ENCODE data around the gene ANO3.

Gene ANO3

DNA sequence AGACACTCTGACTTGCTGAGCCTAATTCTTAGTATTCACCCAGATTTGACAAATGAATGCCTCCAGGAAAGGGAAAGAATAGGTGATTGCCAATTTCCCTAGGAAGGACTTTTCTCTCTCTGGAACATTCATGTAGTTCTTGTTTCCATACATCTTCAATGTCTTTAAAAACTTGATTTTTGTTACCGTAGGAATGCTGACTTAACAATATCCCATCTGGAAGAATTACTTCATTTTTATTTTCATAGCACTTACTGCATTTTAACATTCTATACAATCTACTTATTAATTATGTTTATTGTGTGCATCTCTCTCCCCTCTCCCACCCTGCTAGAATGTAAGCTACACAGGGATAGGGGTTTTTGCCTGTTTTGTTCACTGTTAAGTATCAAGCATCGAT, 323.4 kb downstream of the ANO3 start:
- Histone ChIP-seq H3K9me3 (ENCODE audit: control insufficient read depth, insufficient read depth, low read length) (no peaks in the 10 kb centered on the region), H3K9ac (ENCODE audit: low read depth, low read length) (no peak overlapping the region), H3K36me3 (ENCODE audit: control insufficient read depth, insufficient read depth, low read length) (no peaks in the 10 kb centered on the region), H3K4me1 (ENCODE audit: control insufficient read depth, insufficient read depth, low read length) (no peaks in the 10 kb centered on the region), H3K4me3 (ENCODE audit: low read depth, low read length) (no peak overlapping the region), H3K27me3 (ENCODE audit: control insufficient read depth, insufficient read depth, low read length) (no peaks in the 10 kb centered on the region)

- no peaks in the 10 kb centered on the region for H3K36me3 ChIP-seq (ENCODE audit: control insufficient read depth, insufficient read depth, low read length)
- no peak overlapping the region for H3K4me3 ChIP-seq (ENCODE audit: low read depth, low read length)
- no peak overlapping the region for H3K9ac ChIP-seq (ENCODE audit: low read depth, low read length)
- no peaks in the 10 kb centered on the region for H3K27me3 ChIP-seq (ENCODE audit: control insufficient read depth, insufficient read depth, low read length)
- no peaks in the 10 kb centered on the region for H3K9me3 ChIP-seq (ENCODE audit: control insufficient read depth, insufficient read depth, low read length)
- no peaks in the 10 kb centered on the region for H3K4me1 ChIP-seq (ENCODE audit: control insufficient read depth, insufficient read depth, low read length)
These were observed 331.0 kb downstream of the ANO3 start for GRCh38 chr11:26662916-26663315.

- H3K27me3 ChIP-seq (ENCODE audit: control insufficient read depth, insufficient read depth, low read length), result no peaks in the 10 kb centered on the region
- no peaks in the 10 kb centered on the region for H3K9me3 ChIP-seq (ENCODE audit: control insufficient read depth, insufficient read depth, low read length)
- no peaks in the 10 kb centered on the region for H3K36me3 ChIP-seq (ENCODE audit: control insufficient read depth, insufficient read depth, low read length)
- no peak overlapping the region for H3K9ac ChIP-seq (ENCODE audit: low read depth, low read length)
- no peaks in the 10 kb centered on the region for H3K4me1 ChIP-seq (ENCODE audit: control insufficient read depth, insufficient read depth, low read length)
- no peak overlapping the region for H3K4me3 ChIP-seq (ENCODE audit: low read depth, low read length)
These were observed 333.1 kb downstream of the ANO3 start for GRCh38 chr11:26665036-26665435.

DNA sequence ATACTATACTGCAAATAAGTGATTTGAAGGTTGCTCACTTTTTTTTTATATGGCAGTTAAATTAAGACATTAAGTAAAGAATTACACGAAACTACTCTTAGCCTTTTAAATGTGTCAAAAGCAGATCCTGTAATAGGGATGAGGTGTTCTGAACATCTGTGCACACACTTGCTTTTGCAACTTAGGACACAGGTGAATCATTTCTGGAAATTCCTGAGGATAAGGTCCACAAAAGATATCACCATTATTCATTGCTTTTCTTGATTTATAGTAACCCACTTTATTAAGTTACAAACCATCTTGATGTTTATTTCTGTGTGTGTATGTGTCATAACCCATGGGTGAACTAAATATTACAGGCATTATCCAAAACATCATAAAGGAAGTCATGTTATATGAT, 334.0 kb downstream of the ANO3 start:
- no peaks in the 10 kb centered on the region for H3K9me3 ChIP-seq (ENCODE audit: control insufficient read depth, insufficient read depth, low read length)
- no peaks in the 10 kb centered on the region for H3K4me1 ChIP-seq (ENCODE audit: control insufficient read depth, insufficient read depth, low read length)
- no peak overlapping the region for H3K9ac ChIP-seq (ENCODE audit: low read depth, low read length)
- no peaks in the 10 kb centered on the region for H3K27me3 ChIP-seq (ENCODE audit: control insufficient read depth, insufficient read depth, low read length)
- no peaks in the 10 kb centered on the region for H3K36me3 ChIP-seq (ENCODE audit: control insufficient read depth, insufficient read depth, low read length)
- H3K4me3 ChIP-seq (ENCODE audit: low read depth, low read length), result no peak overlapping the region

DNA sequence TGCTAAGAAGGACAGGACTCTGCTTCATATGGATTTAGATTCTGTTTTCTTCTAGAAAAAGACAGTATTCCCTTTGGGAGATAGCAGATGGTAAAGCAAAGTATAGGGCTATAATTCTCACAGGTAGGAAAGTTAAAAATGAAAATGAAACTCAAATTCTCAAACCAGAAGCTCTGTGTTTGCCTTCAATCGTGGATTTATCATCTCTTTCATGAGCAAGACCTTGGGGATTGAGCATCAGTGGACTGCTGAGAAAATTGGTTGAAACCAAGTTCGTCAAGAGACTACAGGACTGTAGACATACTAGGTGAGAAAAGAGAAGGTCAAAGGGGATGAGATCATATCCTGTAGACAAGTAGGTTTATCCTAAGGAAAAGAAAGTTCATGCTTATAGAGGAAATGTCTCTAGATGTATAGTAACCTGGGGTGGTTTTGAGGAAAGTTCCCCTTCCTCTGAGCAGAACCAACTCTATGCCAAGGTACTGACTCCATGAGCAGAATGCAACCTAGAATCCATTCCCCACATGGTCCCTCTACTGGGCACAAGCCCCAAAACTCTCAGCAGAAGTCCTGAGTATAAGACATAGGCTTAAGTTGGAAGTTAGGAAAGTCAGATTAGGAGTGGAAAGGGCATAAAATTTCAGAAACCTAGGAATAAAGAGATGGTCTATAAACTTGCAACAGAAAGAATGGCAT, 343.5 kb downstream of the ANO3 start:
- Histone ChIP-seq H3K36me3 (ENCODE audit: control insufficient read depth, insufficient read depth, low read length) (no peaks in the 10 kb centered on the region), H3K4me3 (ENCODE audit: low read depth, low read length) (no peak overlapping the region), H3K27me3 (ENCODE audit: control insufficient read depth, insufficient read depth, low read length) (no peaks in the 10 kb centered on the region), H3K4me1 (ENCODE audit: control insufficient read depth, insufficient read depth, low read length) (no peaks in the 10 kb centered on the region), H3K9me3 (ENCODE audit: control insufficient read depth, insufficient read depth, low read length) (no peaks in the 10 kb centered on the region), H3K9ac (ENCODE audit: low read depth, low read length) (no peak overlapping the region)

- H3K9ac ChIP-seq (ENCODE audit: low read depth, low read length), result no peak overlapping the region
- H3K27me3 ChIP-seq (ENCODE audit: control insufficient read depth, insufficient read depth, low read length), result no peaks in the 10 kb centered on the region
- H3K4me3 ChIP-seq (ENCODE audit: low read depth, low read length), result no peak overlapping the region
- H3K9me3 ChIP-seq (ENCODE audit: control insufficient read depth, insufficient read depth, low read length), result no peaks in the 10 kb centered on the region
- no peaks in the 10 kb centered on the region for H3K36me3 ChIP-seq (ENCODE audit: control insufficient read depth, insufficient read depth, low read length)
- no peaks in the 10 kb centered on the region for H3K4me1 ChIP-seq (ENCODE audit: control insufficient read depth, insufficient read depth, low read length)
These were observed 344.7 kb downstream of the ANO3 start for GRCh38 chr11:26676641-26677040.

DNA sequence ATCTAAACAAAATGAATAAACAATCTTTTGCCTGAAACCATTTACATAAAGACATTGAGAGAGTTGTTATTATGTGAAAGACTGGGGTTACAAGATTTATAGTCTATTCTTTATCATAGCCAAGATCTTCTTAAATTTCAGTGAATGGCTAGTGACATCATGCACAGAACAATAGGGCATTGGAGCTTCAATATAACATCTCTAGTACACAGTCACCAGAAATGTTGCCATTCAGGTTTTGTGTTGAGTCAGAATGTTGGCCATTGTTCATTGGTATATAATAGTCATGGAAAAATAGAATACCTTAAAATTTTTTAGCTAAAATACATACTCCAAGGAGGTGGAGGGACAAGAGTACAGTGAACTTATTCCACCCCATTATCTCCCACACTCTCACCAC, 345.6 kb downstream of the ANO3 start:
- no peak overlapping the region for H3K9ac ChIP-seq (ENCODE audit: low read depth, low read length)

GRCh38 chr11:26687351-26687750, 355.4 kb downstream of the ANO3 start:
- H3K9ac ChIP-seq (ENCODE audit: low read depth, low read length), result no peak overlapping the region
- H3K4me3 ChIP-seq (ENCODE audit: low read depth, low read length), result no peak overlapping the region
- no peaks in the 10 kb centered on the region for H3K4me1 ChIP-seq (ENCODE audit: control insufficient read depth, insufficient read depth, low read length)
- H3K36me3 ChIP-seq (ENCODE audit: control insufficient read depth, insufficient read depth, low read length), result no peaks in the 10 kb centered on the region
- no peaks in the 10 kb centered on the region for H3K9me3 ChIP-seq (ENCODE audit: control insufficient read depth, insufficient read depth, low read length)
- H3K27me3 ChIP-seq (ENCODE audit: control insufficient read depth, insufficient read depth, low read length), result no peaks in the 10 kb centered on the region

More for the DNA sequence above, 345.6 kb downstream of the ANO3 start:
- Histone ChIP-seq H3K36me3 (ENCODE audit: control insufficient read depth, insufficient read depth, low read length) (no peaks in the 10 kb centered on the region), H3K9me3 (ENCODE audit: control insufficient read depth, insufficient read depth, low read length) (no peaks in the 10 kb centered on the region), H3K4me3 (ENCODE audit: low read depth, low read length) (no peak overlapping the region), H3K27me3 (ENCODE audit: control insufficient read depth, insufficient read depth, low read length) (no peaks in the 10 kb centered on the region), H3K4me1 (ENCODE audit: control insufficient read depth, insufficient read depth, low read length) (no peaks in the 10 kb centered on the region)

- H3K4me3 ChIP-seq (ENCODE audit: low read depth, low read length), result no peak overlapping the region
- no peaks in the 10 kb centered on the region for H3K4me1 ChIP-seq (ENCODE audit: control insufficient read depth, insufficient read depth, low read length)
- H3K27me3 ChIP-seq (ENCODE audit: control insufficient read depth, insufficient read depth, low read length), result no peaks in the 10 kb centered on the region
- no peaks in the 10 kb centered on the region for H3K36me3 ChIP-seq (ENCODE audit: control insufficient read depth, insufficient read depth, low read length)
- no peak overlapping the region for H3K9ac ChIP-seq (ENCODE audit: low read depth, low read length)
- H3K9me3 ChIP-seq (ENCODE audit: control insufficient read depth, insufficient read depth, low read length), result no peaks in the 10 kb centered on the region
These were observed 356.8 kb downstream of the ANO3 start for GRCh38 chr11:26688701-26689100.

DNA sequence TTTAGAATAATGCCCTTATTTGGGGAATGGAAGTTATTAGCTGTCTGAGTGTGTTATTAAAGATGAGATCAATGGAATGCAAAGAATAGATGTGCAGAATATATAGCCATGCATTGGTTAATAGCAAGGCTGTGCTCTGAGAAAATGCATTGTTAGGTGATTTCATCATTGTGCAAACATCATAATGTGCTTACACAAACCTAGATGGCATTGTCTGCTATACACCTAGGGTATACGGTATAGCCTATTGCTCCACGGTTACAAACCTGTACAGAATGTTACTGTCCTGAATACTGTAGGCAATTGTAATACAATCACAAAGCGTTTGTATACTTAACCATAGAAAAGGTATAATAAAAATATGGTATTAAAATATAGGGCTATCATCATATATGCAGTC, 364.4 kb downstream of the ANO3 start:
- no peaks in the 10 kb centered on the region for H3K9me3 ChIP-seq (ENCODE audit: control insufficient read depth, insufficient read depth, low read length)
- H3K36me3 ChIP-seq (ENCODE audit: control insufficient read depth, insufficient read depth, low read length), result no peaks in the 10 kb centered on the region
- peaks cover 4% of the 10 kb centered on the region for H3K4me1 ChIP-seq (ENCODE audit: control insufficient read depth, insufficient read depth, low read length)
- H3K27me3 ChIP-seq (ENCODE audit: control insufficient read depth, insufficient read depth, low read length), result no peaks in the 10 kb centered on the region
- no peak overlapping the region for H3K9ac ChIP-seq (ENCODE audit: low read depth, low read length)
- H3K4me3 ChIP-seq (ENCODE audit: low read depth, low read length), result no peak overlapping the region

DNA sequence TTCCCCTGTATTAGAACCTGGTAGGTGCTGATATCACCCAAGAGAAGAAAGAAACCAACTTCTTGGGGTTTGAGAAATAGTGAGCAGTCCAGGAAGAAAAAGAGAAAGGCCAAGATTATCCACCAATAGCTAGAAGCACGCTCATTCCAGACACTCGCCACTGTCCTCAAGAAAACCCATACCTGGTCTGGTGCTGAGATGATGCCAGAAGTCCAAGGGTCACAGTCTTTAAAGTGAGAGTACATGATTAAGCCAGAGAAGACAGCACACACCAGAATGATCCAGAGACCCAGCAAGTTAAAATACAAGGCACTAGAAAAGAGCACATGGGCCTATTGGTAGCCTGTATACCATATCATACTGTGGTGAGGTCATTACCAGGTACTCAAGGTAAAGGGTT, 366.3 kb downstream of the ANO3 start:
- no peaks in the 10 kb centered on the region for H3K9me3 ChIP-seq (ENCODE audit: control insufficient read depth, insufficient read depth, low read length)
- no peak overlapping the region for H3K9ac ChIP-seq (ENCODE audit: low read depth, low read length)
- H3K4me1 ChIP-seq (ENCODE audit: control insufficient read depth, insufficient read depth, low read length), result peaks cover 4% of the 10 kb centered on the region
- no peaks in the 10 kb centered on the region for H3K36me3 ChIP-seq (ENCODE audit: control insufficient read depth, insufficient read depth, low read length)
- no peaks in the 10 kb centered on the region for H3K27me3 ChIP-seq (ENCODE audit: control insufficient read depth, insufficient read depth, low read length)
- H3K4me3 ChIP-seq (ENCODE audit: low read depth, low read length), result no peak overlapping the region

GRCh38 chr11:26700574-26701235, 368.8 kb downstream of the ANO3 start:
- H3K9ac ChIP-seq (ENCODE audit: low read depth, low read length), result no peak overlapping the region
- H3K4me1 ChIP-seq (ENCODE audit: control insufficient read depth, insufficient read depth, low read length), result peaks cover 4% of the 10 kb centered on the region
- H3K36me3 ChIP-seq (ENCODE audit: control insufficient read depth, insufficient read depth, low read length), result no peaks in the 10 kb centered on the region
- H3K9me3 ChIP-seq (ENCODE audit: control insufficient read depth, insufficient read depth, low read length), result no peaks in the 10 kb centered on the region
- H3K27me3 ChIP-seq (ENCODE audit: control insufficient read depth, insufficient read depth, low read length), result no peaks in the 10 kb centered on the region
- H3K4me3 ChIP-seq (ENCODE audit: low read depth, low read length), result no peak overlapping the region

Measured in iPS-15b (cell line).